ENCODE measurements around the gene BBS9.

DNA sequence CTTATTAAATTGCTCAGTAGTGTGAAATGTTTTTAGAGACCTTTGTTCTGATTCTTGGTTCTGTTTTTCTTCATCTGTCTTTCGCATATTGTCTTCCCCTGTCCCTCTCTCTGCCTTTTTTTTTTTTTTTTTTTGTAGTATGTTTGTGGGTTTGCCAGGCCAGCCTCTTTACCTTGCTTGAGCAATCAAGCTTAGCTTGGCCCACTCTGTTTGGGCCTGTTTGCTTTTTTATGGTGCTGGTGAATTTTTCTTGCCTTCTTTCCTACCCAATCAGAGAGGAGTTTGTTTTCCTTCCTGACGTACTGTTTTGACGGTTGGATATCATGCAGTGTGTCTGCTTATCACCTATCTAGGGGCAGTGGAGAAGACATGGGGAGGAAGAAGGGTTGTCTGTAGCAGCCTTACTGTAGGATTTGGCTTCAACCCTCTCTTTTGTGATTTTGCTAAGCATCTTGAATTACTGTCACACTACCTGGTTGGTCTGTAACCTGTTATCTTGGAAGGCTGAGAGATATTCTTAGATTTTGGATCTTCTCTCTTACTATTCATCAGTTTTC lies 64.0 kb downstream of the BBS9 start:
- TF ChIP-seq, protein P1, sequence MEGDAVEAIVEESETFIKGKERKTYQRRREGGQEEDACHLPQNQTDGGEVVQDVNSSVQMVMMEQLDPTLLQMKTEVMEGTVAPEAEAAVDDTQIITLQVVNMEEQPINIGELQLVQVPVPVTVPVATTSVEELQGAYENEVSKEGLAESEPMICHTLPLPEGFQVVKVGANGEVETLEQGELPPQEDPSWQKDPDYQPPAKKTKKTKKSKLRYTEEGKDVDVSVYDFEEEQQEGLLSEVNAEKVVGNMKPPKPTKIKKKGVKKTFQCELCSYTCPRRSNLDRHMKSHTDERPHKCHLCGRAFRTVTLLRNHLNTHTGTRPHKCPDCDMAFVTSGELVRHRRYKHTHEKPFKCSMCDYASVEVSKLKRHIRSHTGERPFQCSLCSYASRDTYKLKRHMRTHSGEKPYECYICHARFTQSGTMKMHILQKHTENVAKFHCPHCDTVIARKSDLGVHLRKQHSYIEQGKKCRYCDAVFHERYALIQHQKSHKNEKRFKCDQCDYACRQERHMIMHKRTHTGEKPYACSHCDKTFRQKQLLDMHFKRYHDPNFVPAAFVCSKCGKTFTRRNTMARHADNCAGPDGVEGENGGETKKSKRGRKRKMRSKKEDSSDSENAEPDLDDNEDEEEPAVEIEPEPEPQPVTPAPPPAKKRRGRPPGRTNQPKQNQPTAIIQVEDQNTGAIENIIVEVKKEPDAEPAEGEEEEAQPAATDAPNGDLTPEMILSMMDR (IDR thresholded peaks at IDR 0.05) = no peak
- no peak for TF ChIP-seq POLR2A (IDR thresholded peaks at IDR 0.05)

All from right lobe of liver (tissue), 4 donors.